Lung (tissue), 12 donors: ENCODE results near the gene NSUN5. TPM values are rescaled to one million over a fixed set of nuclear protein-coding genes. Genes with fewer than 3 reads are reported as not detected.
A peak's percentile ranks its signal among the peaks of the same experiment; 100 is the strongest.
"Not testable (repeated sequence)": the region's sequence is repeated elsewhere in the genome, so short reads cannot be mapped to it uniquely, and the experiment has no call there.

Experiments used
- ATAC-seq: fragments of 200-7000 bp; cut with Tn5 transposase; one replicate; pipeline ENCODE4 v1.9.1; 2020; ENCODE audit warnings: moderate number of reproducible peaks; ENCODE audit not compliant: insufficient read depth, low FRiP score
- DNase-seq, 3 donors: peaks; one replicate each; pipeline ENCODE4 v3.0.0-alpha.2; 2013 to 2017
- H3K27ac ChIP-seq, 2 donors: one replicate each; pipeline ENCODE4 v1.5.1; 2013; ENCODE audit warnings: mild to moderate bottlenecking in 2 of 2, moderate library complexity in 2 of 2, control low read depth in 1 of 2, inconsistent platforms in 1 of 2, low read depth in 1 of 2, low read length in 1 of 2
- H3K27me3 ChIP-seq, 3 donors: one replicate each; pipeline ENCODE4 v1.5.1; 2013; ENCODE audit warnings: low read length in 2 of 3; ENCODE audit not compliant: control insufficient read depth in 3 of 3, insufficient read depth in 3 of 3
- H3K36me3 ChIP-seq, 4 donors: one replicate each; pipeline ENCODE4 v1.5.1; 2013; ENCODE audit warnings: low read length in 4 of 4, mild to moderate bottlenecking in 1 of 4, moderate library complexity in 1 of 4; ENCODE audit not compliant: control insufficient read depth in 4 of 4, insufficient read depth in 4 of 4
- H3K4me1 ChIP-seq, 5 donors: one replicate each; pipeline ENCODE4 v1.5.1; 2013; ENCODE audit warnings: low read length in 5 of 5, mild to moderate bottlenecking in 2 of 5, moderate library complexity in 1 of 5; ENCODE audit not compliant: control insufficient read depth in 5 of 5, insufficient read depth in 5 of 5
- H3K4me3 ChIP-seq: one replicate; pipeline ENCODE4 v1.5.1; 2013; ENCODE audit warnings: mild to moderate bottlenecking, control low read depth, moderate library complexity
- H3K9ac ChIP-seq, 2 donors: one replicate each; pipeline ENCODE4 v1.5.1; 2013; ENCODE audit warnings: low read length in 2 of 2, control low read depth in 1 of 2; ENCODE audit not compliant: insufficient read depth in 1 of 2
- H3K9me3 ChIP-seq, 4 donors: one replicate each; pipeline ENCODE4 v1.5.1; 2013; ENCODE audit warnings: low read length in 3 of 4, mild to moderate bottlenecking in 1 of 4, moderate library complexity in 1 of 4; ENCODE audit not compliant: control insufficient read depth in 4 of 4, insufficient read depth in 3 of 4
- WGBS, 2 donors: extraction: QIAGEN DNeasy Blood & Tissue Kit; methylation state at CpG; one replicate each; pipeline ENCODE4 v1.1.7; 2013; 5-methylcytosine and 5-hydroxymethylcytosine counted together
- polyA plus RNA-seq, 2 donors: library from polyadenylated mRNA; stranded (reverse); fragments of 200-250 nt; gene quantifications; one replicate each; pipeline ENCODE4 v1.2.1, GENCODE V29; 2013
- total RNA-seq, 2 donors: library from RNA; depleted of rRNA in 1 of 2; stranded (reverse); fragments of >200 nt in 1 of 2; gene quantifications; one replicate each; pipeline ENCODE4 v1.2.1, GENCODE V29; 2014 to 2021
- TF ChIP-seq, protein P1 (sequence below): IDR thresholded peaks from 2 replicates; pipeline ENCODE4 v1.5.1; 2012; ENCODE audit warnings: mild to moderate bottlenecking; ENCODE audit errors: control extremely low read depth, extremely low read depth
- donor health status: control.
- donor health status: control.
- donor health status: Bipolar disorder and iron deficiency.
- donor health status: healthy.
- donor health status: DM: yes; HTN: yes; CAD: no.

NSUN5 gene
- total and polyA plus RNA-seq, 4 donors, result 14.9 to 35.3 (median 27.8) TPM

DNA sequence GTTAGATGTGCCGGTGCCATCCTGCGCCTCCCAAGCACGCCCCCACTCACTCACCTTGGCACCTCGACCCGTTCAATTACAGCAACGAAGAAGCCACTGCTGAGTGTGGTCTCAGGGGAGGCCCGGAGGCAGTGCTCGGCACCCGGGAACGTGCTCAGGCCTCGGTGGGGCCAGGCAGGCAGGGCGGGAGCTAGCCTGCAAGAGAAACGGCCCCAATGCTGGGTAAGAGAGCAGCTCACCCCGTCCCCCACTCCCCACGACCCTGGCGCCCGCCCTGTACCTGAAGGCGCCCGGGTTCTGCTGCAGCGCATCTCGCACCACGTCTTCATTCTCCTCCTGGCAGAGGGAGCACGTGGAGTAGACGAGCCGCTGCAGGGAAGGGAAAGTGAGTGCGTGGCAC lies 5.1 kb downstream of the NSUN5 start:
- Histone ChIP-seq H3K4me3 (no peak overlapping the region), H3K9ac (no peak overlapping the region), H3K9me3 (peaks cover 0 to 6% (median 0%) of the 10 kb centered on the region in 4 donors), H3K27me3 (no peaks in the 10 kb centered on the region), H3K4me1 (peaks cover 0 to 6% (median 0%) of the 10 kb centered on the region in 5 donors), H3K36me3 (peaks cover 0 to 18% (median 2%) of the 10 kb centered on the region in 4 donors), H3K27ac (no peak overlapping the region)
- 92 to 96% methylated on average over 25 to 26 of the region's 26 CpGs for WGBS, 2 donors
- TF ChIP-seq, protein P1, sequence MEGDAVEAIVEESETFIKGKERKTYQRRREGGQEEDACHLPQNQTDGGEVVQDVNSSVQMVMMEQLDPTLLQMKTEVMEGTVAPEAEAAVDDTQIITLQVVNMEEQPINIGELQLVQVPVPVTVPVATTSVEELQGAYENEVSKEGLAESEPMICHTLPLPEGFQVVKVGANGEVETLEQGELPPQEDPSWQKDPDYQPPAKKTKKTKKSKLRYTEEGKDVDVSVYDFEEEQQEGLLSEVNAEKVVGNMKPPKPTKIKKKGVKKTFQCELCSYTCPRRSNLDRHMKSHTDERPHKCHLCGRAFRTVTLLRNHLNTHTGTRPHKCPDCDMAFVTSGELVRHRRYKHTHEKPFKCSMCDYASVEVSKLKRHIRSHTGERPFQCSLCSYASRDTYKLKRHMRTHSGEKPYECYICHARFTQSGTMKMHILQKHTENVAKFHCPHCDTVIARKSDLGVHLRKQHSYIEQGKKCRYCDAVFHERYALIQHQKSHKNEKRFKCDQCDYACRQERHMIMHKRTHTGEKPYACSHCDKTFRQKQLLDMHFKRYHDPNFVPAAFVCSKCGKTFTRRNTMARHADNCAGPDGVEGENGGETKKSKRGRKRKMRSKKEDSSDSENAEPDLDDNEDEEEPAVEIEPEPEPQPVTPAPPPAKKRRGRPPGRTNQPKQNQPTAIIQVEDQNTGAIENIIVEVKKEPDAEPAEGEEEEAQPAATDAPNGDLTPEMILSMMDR, result no peak
- no peak for DNase-seq
- no peak for ATAC-seq

DNA sequence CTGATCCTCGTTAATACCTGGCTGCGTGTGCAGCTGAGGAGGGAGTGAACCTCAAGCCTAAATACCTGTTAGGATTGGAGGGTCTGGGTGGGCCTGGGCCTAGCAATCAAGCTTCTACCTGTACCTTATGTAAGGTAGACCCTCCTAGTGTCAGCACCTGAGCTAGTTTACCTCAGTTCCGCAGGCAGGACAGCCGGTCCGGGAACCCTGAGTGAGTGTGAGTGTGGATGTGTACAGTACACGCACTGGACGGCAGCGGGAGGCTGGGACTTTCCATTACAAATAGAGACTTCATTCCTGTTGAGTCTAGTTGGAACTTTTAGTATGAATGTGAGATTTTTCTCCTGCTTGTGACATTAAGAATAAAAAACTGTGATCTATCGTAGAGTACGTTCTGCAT lies 5.8 kb downstream of the NSUN5 start:
- H3K9me3 ChIP-seq, H3K27me3 ChIP-seq, H3K4me3 ChIP-seq, ATAC-seq, H3K27ac ChIP-seq, H3K4me1 ChIP-seq, H3K9ac ChIP-seq, DNase-seq: not testable (repeated sequence)
- peaks cover 0 to 18% (median 2%) of the 10 kb centered on the region in 4 donors for H3K36me3 ChIP-seq
- 92 to 94% methylated on average over 9 of the region's 10 CpGs for WGBS, 2 donors

DNA sequence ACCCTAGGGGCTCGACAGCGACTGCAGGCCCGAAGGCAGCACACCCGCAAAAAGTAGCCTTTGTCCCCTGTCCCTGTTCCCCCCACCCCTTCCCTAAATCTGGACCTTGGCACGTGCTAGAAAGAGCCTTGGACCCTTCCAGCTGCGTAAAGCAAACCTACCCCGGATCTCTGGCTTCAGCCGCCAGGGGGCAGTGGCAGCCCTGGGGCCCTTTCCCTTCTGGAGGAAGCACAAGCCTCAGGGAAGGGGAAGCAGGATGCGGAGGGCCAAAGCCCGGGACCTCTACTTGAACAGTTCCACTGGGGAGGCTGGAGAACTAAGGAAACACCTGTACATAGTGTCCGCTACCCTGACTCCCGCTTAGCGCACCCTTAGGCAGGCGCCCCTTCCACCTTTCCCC lies 7.5 kb downstream of the NSUN5 start:
- not testable (repeated sequence) for DNase-seq, H3K4me1 ChIP-seq, H3K27me3 ChIP-seq, H3K9ac ChIP-seq, H3K9me3 ChIP-seq, H3K4me3 ChIP-seq, H3K27ac ChIP-seq, ATAC-seq
- WGBS, 2 donors, result 92 to 98% methylated on average over 5 to 9 of the region's 14 CpGs
- H3K36me3 ChIP-seq, result peaks cover 0 to 18% (median 2%) of the 10 kb centered on the region in 4 donors

DNA sequence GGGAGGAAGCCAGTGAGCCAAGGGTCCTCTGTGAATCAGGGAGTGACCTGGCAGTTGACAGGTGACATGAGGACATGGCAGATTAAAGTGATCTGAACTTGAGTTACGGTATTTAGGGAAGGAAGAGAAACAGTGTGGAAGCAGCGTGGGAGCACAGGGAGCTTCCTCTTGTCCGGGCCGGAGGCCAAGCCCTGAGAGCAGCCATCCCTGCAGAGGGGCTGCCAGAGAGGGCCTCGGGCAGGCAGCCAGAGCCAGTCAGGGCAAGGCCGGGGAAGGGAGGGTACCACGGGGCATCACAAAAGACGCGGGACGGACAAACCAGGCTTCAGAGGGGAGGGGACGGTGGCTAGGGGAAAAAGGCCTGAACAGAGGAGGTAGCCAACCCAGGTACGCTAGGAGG lies 8.8 kb downstream of the NSUN5 start:
- H3K4me1 ChIP-seq, H3K27ac ChIP-seq, H3K9me3 ChIP-seq, ATAC-seq, H3K4me3 ChIP-seq, H3K27me3 ChIP-seq, H3K9ac ChIP-seq, DNase-seq: not testable (repeated sequence)
- 19 to 29% methylated on average over 7 to 8 of the region's 12 CpGs for WGBS, 2 donors
- peaks cover 0 to 18% (median 2%) of the 10 kb centered on the region in 4 donors for H3K36me3 ChIP-seq

DNA sequence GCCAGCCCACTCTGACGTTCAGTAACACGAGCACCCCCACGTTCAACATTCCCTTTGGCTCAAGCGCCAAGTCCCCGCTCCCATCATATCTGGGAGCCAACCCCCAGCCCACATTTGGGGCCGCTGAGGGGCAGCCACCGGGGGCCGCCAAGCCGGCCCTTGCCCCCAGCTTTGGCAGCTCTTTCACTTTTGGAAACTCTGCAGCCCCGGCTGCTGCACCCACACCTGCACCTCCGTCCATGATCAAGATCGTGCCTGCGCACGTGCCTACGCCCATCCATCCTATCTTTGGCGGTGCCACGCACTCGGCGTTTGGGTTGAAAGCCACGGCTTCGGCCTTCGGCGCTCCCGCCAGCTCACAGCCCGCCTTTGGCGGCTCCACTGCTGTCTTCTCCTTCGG lies 10.9 kb downstream of the NSUN5 start:
- not testable (repeated sequence) for H3K4me3 ChIP-seq, H3K9ac ChIP-seq, DNase-seq, H3K36me3 ChIP-seq, H3K4me1 ChIP-seq, H3K27me3 ChIP-seq, ATAC-seq, H3K9me3 ChIP-seq, H3K27ac ChIP-seq
- WGBS, 2 donors, result 95 to 96% methylated on average over 13 to 24 of the region's 27 CpGs

DNA sequence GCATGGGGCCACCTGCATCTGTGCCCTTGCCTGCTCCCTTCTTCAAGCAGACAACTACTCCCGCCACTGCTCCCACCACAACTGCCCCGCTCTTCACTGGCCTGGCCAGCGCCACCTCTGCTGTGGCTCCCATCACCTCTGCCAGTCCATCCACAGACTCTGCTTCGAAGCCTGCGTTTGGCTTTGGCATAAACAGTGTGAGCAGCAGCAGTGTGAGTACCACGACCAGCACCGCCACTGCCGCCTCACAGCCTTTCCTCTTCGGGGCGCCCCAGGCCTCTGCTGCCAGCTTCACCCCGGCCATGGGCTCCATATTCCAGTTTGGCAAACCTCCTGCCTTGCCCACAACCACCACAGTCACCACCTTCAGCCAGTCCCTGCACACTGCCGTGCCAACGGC lies 11.4 kb downstream of the NSUN5 start:
- not testable (repeated sequence) for H3K4me1 ChIP-seq, ATAC-seq, H3K9me3 ChIP-seq, H3K4me3 ChIP-seq, H3K27me3 ChIP-seq, H3K36me3 ChIP-seq, H3K9ac ChIP-seq, H3K27ac ChIP-seq, DNase-seq
- no CpG with 5 or more reads among the region's 13 CpGs for WGBS, 2 donors

DNA sequence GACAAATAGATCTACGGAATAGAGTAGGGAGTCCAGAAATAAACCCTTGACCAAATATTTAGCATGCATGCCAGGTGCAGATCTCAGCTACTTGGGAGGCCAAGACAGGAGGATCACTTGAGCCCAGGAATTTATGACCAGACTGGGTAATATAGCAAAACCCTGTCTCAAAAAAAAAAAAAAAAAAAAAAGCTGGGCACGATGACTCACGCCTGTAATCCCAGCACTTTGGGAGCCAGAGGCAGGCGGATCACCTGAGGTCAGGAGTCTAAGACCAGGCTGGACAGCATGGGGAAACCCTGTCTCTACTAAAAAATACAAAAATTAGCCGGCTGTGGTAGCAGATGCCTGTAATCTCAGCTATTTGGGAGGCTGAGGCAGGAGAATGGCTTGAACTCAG lies 31.4 kb downstream of the NSUN5 start:
- not testable (repeated sequence) for H3K4me3 ChIP-seq, H3K9me3 ChIP-seq, H3K4me1 ChIP-seq, ATAC-seq, DNase-seq, H3K27me3 ChIP-seq, H3K9ac ChIP-seq, H3K27ac ChIP-seq, H3K36me3 ChIP-seq
- 59 to 92% methylated on average over 1 of the region's 5 CpGs for WGBS, 2 donors

DNA sequence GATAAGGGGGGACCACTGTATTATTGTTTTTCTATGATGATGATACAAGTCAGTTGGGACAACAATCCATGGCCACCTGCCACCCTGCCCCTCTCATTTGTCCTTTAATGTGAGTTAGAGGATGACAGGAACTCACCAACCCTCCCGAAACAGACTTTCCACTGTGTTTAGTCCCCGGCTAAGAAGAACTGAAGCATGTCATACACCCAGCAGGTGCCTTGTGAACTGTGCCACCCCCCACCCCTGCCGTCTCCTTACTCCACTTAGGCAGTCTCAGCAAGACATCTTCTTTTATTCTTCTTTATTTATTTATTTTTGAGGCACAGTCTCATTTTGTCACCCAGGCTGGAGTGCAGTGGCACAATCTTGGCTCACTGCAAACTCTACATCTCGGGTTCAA lies 40.8 kb downstream of the NSUN5 start:
- peak overlapping the region in 1 of 2 donors; percentile 45 for H3K27ac ChIP-seq
- not testable (repeated sequence) for H3K9me3 ChIP-seq, H3K4me3 ChIP-seq, ATAC-seq, DNase-seq, H3K27me3 ChIP-seq, H3K9ac ChIP-seq, H3K4me1 ChIP-seq, H3K36me3 ChIP-seq
- 92 to 96% methylated on average over 3 of the region's 4 CpGs for WGBS, 2 donors
